Rectal smooth muscle tissue (tissue), 1 donor: ENCODE results near the gene B4GALNT3.

Experiments used
- H3K27ac ChIP-seq: one replicate; pipeline ENCODE4 v1.7.0; 2013; ENCODE audit warnings: low read depth, low read length, inconsistent platforms
- H3K27me3 ChIP-seq: one replicate; pipeline ENCODE4 v1.7.0; 2013; ENCODE audit warnings: low read length; ENCODE audit not compliant: control insufficient read depth, insufficient read depth
- H3K36me3 ChIP-seq: one replicate; pipeline ENCODE4 v1.7.0; 2013; ENCODE audit warnings: low read length; ENCODE audit not compliant: control insufficient read depth, insufficient read depth
- H3K4me1 ChIP-seq: one replicate; pipeline ENCODE4 v1.7.0; 2013; ENCODE audit warnings: low read length; ENCODE audit not compliant: control insufficient read depth, insufficient read depth
- H3K4me3 ChIP-seq: one replicate; pipeline ENCODE4 v1.7.0; 2013; ENCODE audit warnings: low read length
- H3K9ac ChIP-seq: one replicate; pipeline ENCODE4 v1.7.0; 2013; ENCODE audit warnings: low read length

B4GALNT3 gene

GRCh38 chr12:591167-592023 is 131.7 kb downstream of the B4GALNT3 start:
- Histone ChIP-seq H3K36me3 (no peaks in the 10 kb centered on the region), H3K9ac (no peak overlapping the region), H3K4me1 (no peaks in the 10 kb centered on the region), H3K4me3 (no peak overlapping the region), H3K27me3 (no peaks in the 10 kb centered on the region), H3K27ac (no peak overlapping the region)

- Histone ChIP-seq H3K4me1 (no peaks in the 10 kb centered on the region), H3K27me3 (no peaks in the 10 kb centered on the region), H3K9ac (no peak overlapping the region), H3K36me3 (no peaks in the 10 kb centered on the region), H3K4me3 (no peak overlapping the region), H3K27ac (no peak overlapping the region)
Measured at GRCh38 chr12:592024-592505, 132.3 kb downstream of the B4GALNT3 start.

- Histone ChIP-seq H3K36me3 (no peaks in the 10 kb centered on the region), H3K27me3 (no peaks in the 10 kb centered on the region), H3K27ac (no peak overlapping the region), H3K9ac (no peak overlapping the region), H3K4me3 (no peak overlapping the region), H3K4me1 (no peaks in the 10 kb centered on the region)
Measured at GRCh38 chr12:593396-594270, 133.9 kb downstream of the B4GALNT3 start.

- H3K36me3 ChIP-seq, result no peaks in the 10 kb centered on the region
- no peak overlapping the region for H3K27ac ChIP-seq
- no peak overlapping the region for H3K9ac ChIP-seq
- H3K4me1 ChIP-seq, result no peaks in the 10 kb centered on the region
- H3K4me3 ChIP-seq, result no peak overlapping the region
- no peaks in the 10 kb centered on the region for H3K27me3 ChIP-seq
Measured at GRCh38 chr12:597926-598568, 138.3 kb downstream of the B4GALNT3 start.

- Histone ChIP-seq H3K4me3 (no peak overlapping the region), H3K27me3 (no peaks in the 10 kb centered on the region), H3K4me1 (no peaks in the 10 kb centered on the region), H3K36me3 (no peaks in the 10 kb centered on the region), H3K9ac (no peak overlapping the region), H3K27ac (no peak overlapping the region)
Measured at GRCh38 chr12:599756-600155, 140.0 kb downstream of the B4GALNT3 start.

- H3K36me3 ChIP-seq, result no peaks in the 10 kb centered on the region
- no peak overlapping the region for H3K4me3 ChIP-seq
- H3K4me1 ChIP-seq, result no peaks in the 10 kb centered on the region
- H3K27ac ChIP-seq, result no peak overlapping the region
- H3K9ac ChIP-seq, result no peak overlapping the region
- no peaks in the 10 kb centered on the region for H3K27me3 ChIP-seq
Measured at GRCh38 chr12:601976-602699, 142.4 kb downstream of the B4GALNT3 start.

GRCh38 chr12:602700-603068 is 142.9 kb downstream of the B4GALNT3 start:
- H3K27me3 ChIP-seq, result no peaks in the 10 kb centered on the region
- no peak overlapping the region for H3K9ac ChIP-seq

GRCh38 chr12:604956-605355 is 145.2 kb downstream of the B4GALNT3 start:
- Histone ChIP-seq H3K4me3 (no peak overlapping the region), H3K27me3 (no peaks in the 10 kb centered on the region), H3K4me1 (no peaks in the 10 kb centered on the region), H3K27ac (no peak overlapping the region), H3K9ac (no peak overlapping the region), H3K36me3 (no peaks in the 10 kb centered on the region)

More at GRCh38 chr12:602700-603068, 142.9 kb downstream of the B4GALNT3 start:
- H3K4me1 ChIP-seq, result no peaks in the 10 kb centered on the region
- no peaks in the 10 kb centered on the region for H3K36me3 ChIP-seq
- no peak overlapping the region for H3K27ac ChIP-seq
- no peak overlapping the region for H3K4me3 ChIP-seq

- Histone ChIP-seq H3K9ac (no peak overlapping the region), H3K27me3 (no peaks in the 10 kb centered on the region), H3K36me3 (no peaks in the 10 kb centered on the region), H3K4me3 (no peak overlapping the region), H3K4me1 (no peaks in the 10 kb centered on the region), H3K27ac (no peak overlapping the region)
Measured at GRCh38 chr12:607541-608001, 147.8 kb downstream of the B4GALNT3 start.

GRCh38 chr12:608413-608812 is 148.7 kb downstream of the B4GALNT3 start:
- Histone ChIP-seq H3K27me3 (no peaks in the 10 kb centered on the region), H3K27ac (no peak overlapping the region), H3K4me3 (no peak overlapping the region), H3K36me3 (no peaks in the 10 kb centered on the region), H3K9ac (no peak overlapping the region), H3K4me1 (no peaks in the 10 kb centered on the region)

GRCh38 chr12:608921-609320 is 149.2 kb downstream of the B4GALNT3 start:
- Histone ChIP-seq H3K27me3 (no peaks in the 10 kb centered on the region), H3K36me3 (no peaks in the 10 kb centered on the region), H3K4me3 (no peak overlapping the region), H3K4me1 (no peaks in the 10 kb centered on the region), H3K27ac (no peak overlapping the region), H3K9ac (no peak overlapping the region)
